Skeletal muscle tissue (tissue), 4 donors: Measurements from ENCODE around the gene CEBPG. TPM values are rescaled to one million over a fixed set of nuclear protein-coding genes. Genes with fewer than 3 reads are reported as not detected.

Source experiments
- H3K27ac ChIP-seq: one replicate; pipeline ENCODE4 v1.7.0; 2013; ENCODE audit warnings: mild to moderate bottlenecking, low read depth, low read length, inconsistent platforms
- H3K27me3 ChIP-seq, 3 donors: one replicate each; pipeline ENCODE4 v1.7.0; 2013; ENCODE audit warnings: low read length in 3 of 3; ENCODE audit not compliant: control insufficient read depth in 3 of 3, insufficient read depth in 3 of 3
- H3K36me3 ChIP-seq, 3 donors: one replicate each; pipeline ENCODE4 v1.7.0; 2013; ENCODE audit warnings: low read length in 3 of 3; ENCODE audit not compliant: control insufficient read depth in 3 of 3, insufficient read depth in 3 of 3
- H3K4me1 ChIP-seq, 3 donors: one replicate each; pipeline ENCODE4 v1.7.0; 2013; ENCODE audit warnings: low read length in 3 of 3, mild to moderate bottlenecking in 3 of 3; ENCODE audit not compliant: control insufficient read depth in 3 of 3, insufficient read depth in 3 of 3
- H3K4me3 ChIP-seq, 3 donors: one replicate each; pipeline ENCODE4 v1.7.0; 2013; ENCODE audit warnings: low read length in 3 of 3
- H3K9ac ChIP-seq, 3 donors: one replicate each; pipeline ENCODE4 v1.7.0; 2013; ENCODE audit warnings: low read length in 3 of 3, mild to moderate bottlenecking in 3 of 3, moderate library complexity in 2 of 3, low read depth in 1 of 3
- H3K9me3 ChIP-seq, 3 donors: one replicate each; pipeline ENCODE4 v1.7.0; 2013; ENCODE audit warnings: low read length in 3 of 3; ENCODE audit not compliant: control insufficient read depth in 3 of 3
- total RNA-seq: library from RNA; depleted of rRNA; stranded (reverse); fragments of >200 nt; gene quantifications from one replicate; pipeline ENCODE4 v1.2.3, GENCODE V29; 2014
- donor health status: Osteomylitis.

The CEBPG gene
- total RNA-seq, 1 donor from 2014 or later: 14.1 TPM

- no peaks in the 10 kb centered on the region for H3K9me3 ChIP-seq
- no peak overlapping the region for H3K27ac ChIP-seq
- H3K36me3 ChIP-seq: peaks cover 0 to 6% (median 2%) of the 10 kb centered on the region in 3 donors
- H3K9ac ChIP-seq: no peak overlapping the region
- H3K4me3 ChIP-seq: no peak overlapping the region
- H3K4me1 ChIP-seq: peaks cover 29 to 36% (median 33%) of the 10 kb centered on the region in 3 donors
- no peaks in the 10 kb centered on the region for H3K27me3 ChIP-seq
Observed at GRCh38 chr19:33399081-33399744, 25.7 kb downstream of the CEBPG start.

- peaks cover 22 to 28% (median 28%) of the 10 kb centered on the region in 3 donors for H3K4me1 ChIP-seq
- H3K27ac ChIP-seq: no peak overlapping the region
- no peak overlapping the region for H3K4me3 ChIP-seq
- H3K9me3 ChIP-seq: no peaks in the 10 kb centered on the region
- H3K9ac ChIP-seq: no peak overlapping the region
- no peaks in the 10 kb centered on the region for H3K27me3 ChIP-seq
- peaks cover 0 to 8% (median 2%) of the 10 kb centered on the region in 3 donors for H3K36me3 ChIP-seq
Observed at GRCh38 chr19:33399745-33400681, 26.5 kb downstream of the CEBPG start.

- no peak overlapping the region for H3K27ac ChIP-seq
- H3K4me3 ChIP-seq: no peak overlapping the region
Observed at GRCh38 chr19:33400856-33401682, 27.6 kb downstream of the CEBPG start.

GRCh38 chr19:33401683-33402420 is 28.3 kb downstream of the CEBPG start:
- no peak overlapping the region for H3K9ac ChIP-seq
- H3K27ac ChIP-seq: no peak overlapping the region
- no peaks in the 10 kb centered on the region for H3K27me3 ChIP-seq
- no peaks in the 10 kb centered on the region for H3K9me3 ChIP-seq
- H3K4me3 ChIP-seq: no peak overlapping the region
- peaks cover 0 to 8% (median 2%) of the 10 kb centered on the region in 3 donors for H3K36me3 ChIP-seq
- peaks cover 16 to 27% (median 24%) of the 10 kb centered on the region in 3 donors for H3K4me1 ChIP-seq

More at GRCh38 chr19:33400856-33401682, 27.6 kb downstream of the CEBPG start:
- Histone ChIP-seq H3K27me3 (no peaks in the 10 kb centered on the region), H3K9ac (no peak overlapping the region), H3K36me3 (peaks cover 0 to 8% (median 2%) of the 10 kb centered on the region in 3 donors), H3K4me1 (peaks cover 16 to 26% (median 23%) of the 10 kb centered on the region in 3 donors), H3K9me3 (no peaks in the 10 kb centered on the region)

GRCh38 chr19:33402421-33403220 is 29.1 kb downstream of the CEBPG start:
- H3K4me1 ChIP-seq: peaks cover 11 to 20% (median 16%) of the 10 kb centered on the region in 3 donors
- peaks cover 0 to 8% (median 2%) of the 10 kb centered on the region in 3 donors for H3K36me3 ChIP-seq
- H3K9me3 ChIP-seq: no peaks in the 10 kb centered on the region
- H3K27ac ChIP-seq: no peak overlapping the region
- no peak overlapping the region for H3K4me3 ChIP-seq
- H3K9ac ChIP-seq: no peak overlapping the region
- H3K27me3 ChIP-seq: no peaks in the 10 kb centered on the region

GRCh38 chr19:33403221-33403972 is 29.9 kb downstream of the CEBPG start:
- peaks cover 0 to 8% (median 2%) of the 10 kb centered on the region in 3 donors for H3K36me3 ChIP-seq
- H3K9me3 ChIP-seq: no peaks in the 10 kb centered on the region
- H3K4me3 ChIP-seq: no peak overlapping the region
- H3K27ac ChIP-seq: no peak overlapping the region
- H3K27me3 ChIP-seq: no peaks in the 10 kb centered on the region
- H3K4me1 ChIP-seq: peaks cover 11 to 16% (median 16%) of the 10 kb centered on the region in 3 donors
- no peak overlapping the region for H3K9ac ChIP-seq

GRCh38 chr19:33403973-33404304 is 30.4 kb downstream of the CEBPG start:
- H3K27me3 ChIP-seq: no peaks in the 10 kb centered on the region
- H3K9ac ChIP-seq: no peak overlapping the region
- peaks cover 11 to 16% (median 16%) of the 10 kb centered on the region in 3 donors for H3K4me1 ChIP-seq
- H3K4me3 ChIP-seq: no peak overlapping the region
- no peaks in the 10 kb centered on the region for H3K9me3 ChIP-seq
- H3K27ac ChIP-seq: no peak overlapping the region
- H3K36me3 ChIP-seq: peaks cover 0 to 8% (median 2%) of the 10 kb centered on the region in 3 donors

- Histone ChIP-seq H3K4me3 (no peak overlapping the region), H3K9ac (no peak overlapping the region), H3K27ac (no peak overlapping the region), H3K36me3 (peaks cover 0 to 5% (median 2%) of the 10 kb centered on the region in 3 donors), H3K9me3 (no peaks in the 10 kb centered on the region), H3K4me1 (peaks cover 11 to 16% (median 16%) of the 10 kb centered on the region in 3 donors), H3K27me3 (no peaks in the 10 kb centered on the region)
Observed at GRCh38 chr19:33404506-33405253, 31.2 kb downstream of the CEBPG start.
